Measurements from ENCODE around the gene AOPEP. TPM values are rescaled to one million over a fixed set of nuclear protein-coding genes. Genes with fewer than 3 reads are reported as not detected.

The AOPEP gene
- total RNA-seq, 6 experiments from 2014 or later, result 36.6 to 110 (median 63.3) TPM

- ATAC-seq, result peak in 3 of 4 donors; percentile 9 to 26 (median 18)
- TF ChIP-seq POLR2A (IDR thresholded peaks at IDR 0.05) (no peak), CTCF (IDR thresholded peaks at IDR 0.05) (no peak)
- 23% methylated on average over 4 of the region's 5 CpGs for WGBS (ENCODE audit: insufficient coverage, low coverage, low lambda C conversion rate, missing lambda C conversion rate)
- no peak for DNase-seq
- intact Hi-C loops (cut with DNase I), result no loop called here
- H3K9me3 ChIP-seq, result no peaks in the 10 kb centered on the region
- H3K4me1 ChIP-seq, result peaks cover 0 to 25% (median 12%) of the 10 kb centered on the region in 4 donors
- no peaks in the 10 kb centered on the region for H3K27me3 ChIP-seq
- no peaks in the 10 kb centered on the region for H3K36me3 ChIP-seq
- H3K4me3 ChIP-seq, result no peak overlapping the region
- peak overlapping the region; percentile 58 to 79 (median 65) for H3K27ac ChIP-seq
These were observed 225.0 kb downstream of the AOPEP start for GRCh38 chr9:94951324-94952135.

GRCh38 chr9:94952565-94953373 is 226.3 kb downstream of the AOPEP start:
- ATAC-seq, result peak; percentile 14 to 45 (median 20)
- TF ChIP-seq POLR2A (IDR thresholded peaks at IDR 0.05), result no peak
- TF ChIP-seq CTCF (IDR thresholded peaks at IDR 0.05), result no peak
- no peaks in the 10 kb centered on the region for H3K27me3 ChIP-seq
- intact Hi-C loops (cut with DNase I), result no loop called here
- peak overlapping the region in 2 of 3 donors; percentile 8 to 79 for H3K27ac ChIP-seq
- H3K9me3 ChIP-seq, result no peaks in the 10 kb centered on the region
- no peak overlapping the region for H3K4me3 ChIP-seq
- DNase-seq, result no peak
- peaks cover 0 to 25% (median 12%) of the 10 kb centered on the region in 4 donors for H3K4me1 ChIP-seq
- whole genome bisulfite sequencing (ENCODE audit: insufficient coverage, low coverage, low lambda C conversion rate, missing lambda C conversion rate), result 48% methylated on average over 6 of the region's 8 CpGs
- no peaks in the 10 kb centered on the region for H3K36me3 ChIP-seq

- WGBS (ENCODE audit: insufficient coverage, low coverage, low lambda C conversion rate, missing lambda C conversion rate), result 94% methylated on average over 5 of the region's 5 CpGs
These were observed 230.2 kb downstream of the AOPEP start for GRCh38 chr9:94956731-94957130.

GRCh38 chr9:94960964-94961363 is 234.5 kb downstream of the AOPEP start:
- ATAC-seq, result no peak
- Histone ChIP-seq H3K4me3 (no peak overlapping the region), H3K9me3 (no peaks in the 10 kb centered on the region), H3K4me1 (peaks cover 0 to 17% (median 2%) of the 10 kb centered on the region in 4 donors), H3K27me3 (no peaks in the 10 kb centered on the region), H3K36me3 (no peaks in the 10 kb centered on the region), H3K27ac (no peak overlapping the region)
- no peak for DNase-seq
- intact Hi-C loops (cut with DNase I), result no loop called here
- TF ChIP-seq POLR2A (IDR thresholded peaks at IDR 0.05) (no peak), CTCF (IDR thresholded peaks at IDR 0.05) (no peak)
- WGBS (ENCODE audit: insufficient coverage, low coverage, low lambda C conversion rate, missing lambda C conversion rate), result 68% methylated on average over 5 of the region's 5 CpGs

More at GRCh38 chr9:94956731-94957130, 230.2 kb downstream of the AOPEP start:
- DNase-seq (no peak), ATAC-seq (no peak)
- no peak for TF ChIP-seq POLR2A (IDR thresholded peaks at IDR 0.05)
- no peak for TF ChIP-seq CTCF (IDR thresholded peaks at IDR 0.05)
- Histone ChIP-seq H3K36me3 (no peaks in the 10 kb centered on the region), H3K4me3 (no peak overlapping the region), H3K9me3 (no peaks in the 10 kb centered on the region), H3K27me3 (no peaks in the 10 kb centered on the region), H3K4me1 (peaks cover 0 to 20% (median 7%) of the 10 kb centered on the region in 4 donors), H3K27ac (no peak overlapping the region)
- intact Hi-C loops (cut with DNase I), result no loop called here
